Stimulated activated CD4-positive, alpha-beta T cell treated with anti-CD3 and anti-CD28 coated beads, Interleukin-12 subunit alpha, Interleukin-12 subunit beta, amount 100 ng/mL, for 24 hours (primary cell): Measurements from ENCODE around the gene CKAP2L.

Experiments used
- DNase-seq, 2 experiments: peaks; one replicate each; pipeline ENCODE4 v3.0.0-alpha.2; 2020; ENCODE audit warnings: low read depth in 2 of 2

CKAP2L gene

DNA sequence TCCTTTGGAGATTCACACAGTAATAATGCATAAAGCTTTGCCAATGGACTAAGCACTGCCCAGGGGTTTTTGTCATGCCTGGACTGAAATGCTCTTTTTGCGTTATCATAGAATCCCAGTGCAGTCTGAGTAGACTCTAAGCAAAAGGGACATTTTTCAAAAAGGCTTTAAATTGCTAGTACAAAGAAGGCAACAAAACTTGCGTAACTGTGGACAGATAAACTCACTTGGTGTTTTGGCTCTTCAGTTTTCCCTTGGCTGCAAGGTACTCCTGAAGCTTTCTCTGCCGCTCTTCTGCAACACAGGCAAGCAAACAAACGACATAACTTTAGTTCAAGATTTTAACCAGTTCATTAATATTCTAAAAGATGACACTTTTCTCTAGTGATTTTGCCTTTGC, 2.1 kb downstream of the CKAP2L start:
- no peak for DNase-seq

DNA sequence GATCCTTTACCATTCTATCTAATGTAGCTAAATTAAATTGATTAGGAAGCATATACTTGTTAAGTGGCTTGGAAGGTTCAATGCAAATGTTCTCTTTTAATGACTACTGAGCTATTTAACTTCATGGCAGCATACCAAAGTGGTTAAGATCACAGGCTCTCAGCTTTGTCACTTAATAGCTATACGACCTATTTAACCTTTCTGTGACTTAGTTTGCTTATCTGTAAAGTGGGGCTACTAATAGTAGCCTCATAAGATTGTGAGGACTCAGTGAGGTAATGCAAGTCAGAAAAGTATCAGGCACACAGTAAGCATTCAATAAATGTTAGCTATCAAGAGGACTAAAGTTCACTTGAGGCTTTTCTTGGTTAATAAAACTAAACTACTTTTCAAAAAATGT, 4.3 kb downstream of the CKAP2L start:
- no peak for DNase-seq

DNA sequence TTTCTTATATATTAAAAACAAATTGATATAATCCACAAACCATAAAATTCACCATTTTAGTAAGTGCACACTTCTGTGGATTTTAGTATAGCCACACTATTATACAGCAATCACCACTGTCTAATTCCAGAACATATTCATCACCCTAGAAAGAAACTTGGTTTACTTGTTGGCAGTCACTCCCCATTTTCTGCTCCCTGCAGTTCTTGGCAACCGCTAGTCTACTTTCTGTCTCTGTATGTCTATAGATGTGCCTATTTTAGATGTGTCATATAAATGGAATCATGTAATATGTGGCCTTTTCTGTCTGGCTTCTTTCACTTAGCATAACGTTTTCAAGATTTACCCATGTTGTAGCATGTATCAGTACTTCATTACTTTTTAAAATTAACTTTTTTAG, 5.7 kb downstream of the CKAP2L start:
- DNase-seq: no peak

DNA sequence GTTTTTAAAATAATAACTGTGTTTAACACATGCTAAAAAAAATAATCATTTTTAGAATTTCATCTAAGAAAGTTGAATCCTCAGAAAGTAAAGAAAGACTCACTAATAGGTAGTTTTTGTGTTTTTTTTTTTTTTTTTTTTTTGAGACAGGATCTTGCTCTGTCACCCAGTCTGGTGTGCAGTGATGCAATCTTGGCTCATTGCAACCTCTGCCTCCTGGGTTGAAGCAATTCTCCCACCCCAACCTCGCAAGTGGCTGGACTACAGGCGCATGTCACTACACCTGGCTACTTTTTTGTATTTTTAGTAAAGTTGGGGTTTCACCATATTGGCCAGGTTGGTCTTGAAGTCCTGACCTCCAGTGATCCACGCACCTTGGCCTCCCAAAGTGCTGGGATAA, 7.1 kb downstream of the CKAP2L start:
- DNase-seq: no peak

DNA sequence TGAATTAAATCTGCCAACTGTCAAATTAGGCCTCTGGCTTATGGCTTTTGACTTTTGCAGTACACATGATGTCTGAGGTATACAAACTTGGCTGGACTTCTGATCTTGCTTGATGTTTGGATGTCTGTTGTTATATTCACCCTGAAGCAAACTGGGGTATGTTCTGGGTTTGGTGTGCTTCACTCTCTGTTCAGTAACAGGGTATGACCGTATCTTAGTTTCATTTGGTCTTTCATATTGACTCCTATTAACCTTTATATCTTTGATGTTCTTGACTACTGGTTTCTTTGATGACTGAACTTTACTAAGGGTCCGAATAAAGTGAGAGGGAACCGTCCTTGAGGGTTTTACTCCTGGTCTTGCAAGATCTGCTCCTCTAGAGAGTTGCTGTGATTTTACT, 8.2 kb downstream of the CKAP2L start:
- no peak for DNase-seq

DNA sequence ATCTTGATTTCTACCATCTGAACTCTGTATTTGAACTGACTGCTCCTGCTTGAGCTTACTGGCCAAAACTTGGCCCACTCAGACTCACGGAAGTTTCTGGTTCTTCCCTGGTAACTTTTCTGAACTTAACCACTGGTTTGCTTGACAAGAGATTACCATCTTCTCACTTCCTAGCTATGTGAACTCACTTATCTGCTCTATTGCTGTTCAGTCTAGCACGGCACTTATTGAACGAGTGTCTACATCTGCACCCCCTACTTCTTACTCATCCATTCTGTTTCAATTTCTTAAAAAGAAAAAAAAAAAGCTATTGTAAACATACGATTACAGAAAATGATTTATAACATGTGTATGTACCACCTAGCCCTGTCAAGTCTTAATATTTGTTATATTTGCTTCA, 9.0 kb downstream of the CKAP2L start:
- no peak for DNase-seq

DNA sequence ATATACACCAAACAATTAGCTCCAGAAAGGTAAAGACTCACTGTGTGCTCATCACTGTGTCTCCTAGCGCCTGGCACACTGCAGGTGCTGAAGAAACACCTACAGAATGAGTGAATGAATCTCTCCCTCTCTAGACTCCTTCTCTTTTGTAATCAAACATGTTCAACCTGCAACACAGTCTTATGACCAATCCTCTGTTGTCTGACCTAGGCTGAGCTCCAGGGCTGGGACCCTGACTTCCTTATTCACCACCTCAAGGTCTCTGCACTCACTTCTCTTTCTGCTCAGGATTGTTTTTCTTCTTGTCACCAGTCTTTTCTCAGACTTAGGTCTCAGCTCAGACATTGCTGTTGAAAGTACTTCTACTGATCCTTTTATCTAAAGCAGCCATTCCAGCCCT, 9.8 kb downstream of the CKAP2L start:
- no peak for DNase-seq

DNA sequence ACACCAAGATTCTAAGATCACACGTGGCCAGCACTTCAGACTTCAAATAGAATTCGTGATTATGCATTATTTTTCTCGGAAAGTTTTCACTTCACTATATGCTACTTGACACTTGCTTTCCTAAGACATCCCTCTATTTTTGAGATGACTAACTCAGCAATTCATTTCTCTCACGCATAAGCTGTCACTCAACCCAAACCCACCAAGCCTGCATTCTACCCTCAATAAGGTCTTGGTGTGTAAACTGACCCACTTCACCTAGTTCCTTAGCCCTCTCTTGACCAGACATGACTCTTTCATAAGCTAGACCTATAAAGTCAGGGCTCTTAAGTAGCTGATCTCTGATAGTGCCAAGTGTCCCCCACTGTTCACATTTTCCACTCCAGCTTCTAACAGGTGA, 11.7 kb downstream of the CKAP2L start:
- DNase-seq: no peak

DNA sequence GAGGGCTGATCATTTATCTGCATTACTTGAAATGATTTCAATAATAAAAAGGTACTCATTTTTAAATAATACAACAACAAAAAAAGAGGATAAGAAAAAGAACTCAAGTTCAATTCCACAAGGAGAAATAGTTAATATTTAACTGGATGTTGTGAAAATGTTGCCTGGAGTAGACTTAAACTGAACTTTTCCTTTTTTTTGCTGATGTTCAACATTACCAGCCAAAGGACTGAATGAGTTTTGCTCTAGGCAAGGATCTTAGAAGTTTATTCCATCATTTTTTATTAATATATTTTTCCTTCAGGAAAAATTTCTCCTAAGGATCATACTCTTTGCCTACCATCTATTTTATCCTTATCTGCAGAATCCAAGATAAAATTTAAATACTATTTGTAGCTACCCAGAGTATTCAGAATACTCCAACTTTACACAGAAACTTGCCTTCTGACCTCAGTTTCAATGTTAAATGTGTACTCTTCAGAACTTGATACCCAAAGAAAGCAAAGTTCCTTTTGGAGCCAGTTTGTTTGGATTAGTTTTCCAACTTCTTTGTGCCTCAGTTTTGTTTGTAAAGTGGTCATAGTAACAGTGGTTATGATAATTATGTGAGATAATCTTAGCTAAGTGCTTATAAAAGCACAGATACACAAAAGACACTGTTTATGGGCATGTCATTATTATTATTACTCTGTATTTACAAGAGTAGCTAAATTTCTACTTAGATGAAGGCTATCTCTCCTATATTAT, 12.8 kb downstream of the CKAP2L start:
- DNase-seq: no peak

DNA sequence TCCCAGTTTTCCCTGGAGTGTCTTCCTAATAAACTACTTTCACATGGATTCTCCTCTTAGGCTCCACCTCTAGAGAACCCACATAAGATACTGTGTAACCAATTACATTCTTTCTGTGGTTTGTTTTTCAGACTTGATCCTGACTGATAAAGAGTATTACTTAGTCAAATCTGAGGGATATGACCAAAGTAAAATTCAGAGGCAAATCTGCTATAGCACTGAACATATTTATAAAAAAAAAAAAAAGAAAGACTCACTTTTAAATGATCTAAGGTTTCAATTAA, 13.9 kb downstream of the CKAP2L start:
- DNase-seq: no peak

DNA sequence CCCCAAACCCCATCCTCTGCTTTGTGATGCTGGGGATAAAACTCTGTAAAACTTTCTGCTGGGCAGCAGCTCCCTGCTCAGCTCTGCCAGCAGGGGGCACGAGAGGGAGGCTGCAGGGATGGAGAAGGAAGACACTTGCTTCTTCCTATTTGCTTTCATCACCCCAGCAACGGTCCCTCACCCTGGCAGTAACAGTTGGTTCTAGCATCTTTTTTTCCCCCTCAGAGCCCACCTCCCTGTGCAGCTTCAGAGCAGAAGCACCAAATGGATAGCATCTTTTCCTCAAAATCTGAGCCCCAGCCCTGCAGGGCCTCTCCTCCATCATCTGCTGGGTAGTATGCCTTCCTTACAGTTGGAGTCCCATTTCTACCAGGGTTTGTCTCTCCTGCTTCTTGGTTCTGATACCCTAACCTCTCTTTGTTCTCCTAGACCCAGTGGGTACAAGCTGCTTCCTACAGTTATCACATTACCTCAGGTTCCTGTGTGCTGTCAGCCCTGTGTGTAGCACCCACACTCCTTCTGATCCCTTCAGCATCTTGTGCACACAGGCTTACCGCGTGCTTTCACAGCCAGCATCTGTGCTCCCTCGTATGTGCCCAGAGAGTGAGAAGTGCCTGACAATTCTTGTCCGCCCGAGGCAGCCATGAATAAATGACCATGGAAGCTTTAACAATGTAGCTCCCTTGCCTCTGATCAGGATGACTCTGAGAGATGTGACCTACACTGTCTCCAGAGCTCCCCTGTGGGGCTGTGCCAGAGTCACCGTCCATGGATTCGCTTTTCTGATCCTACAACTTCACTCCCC, 14.5 kb downstream of the CKAP2L start:
- DNase-seq: peak; percentile 70 to 81

DNA sequence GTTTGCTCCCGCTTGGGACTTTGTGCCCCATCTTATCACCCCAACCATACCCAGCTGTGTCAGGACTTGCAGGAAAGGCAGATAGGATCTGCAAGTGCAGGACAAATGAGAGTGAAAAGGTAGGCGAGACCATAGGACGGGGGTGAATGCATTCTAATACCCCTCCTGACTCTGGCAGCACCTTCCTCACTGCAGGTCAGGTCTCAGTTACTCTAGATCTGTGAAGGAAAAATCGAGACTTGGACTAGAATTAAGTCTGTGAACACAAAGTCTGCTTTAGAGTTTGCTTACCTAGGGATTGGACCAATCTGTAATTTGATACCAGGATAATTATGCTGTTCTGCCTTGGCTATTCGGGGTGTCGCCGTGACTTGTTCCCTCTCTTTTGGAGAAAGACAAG, 23.9 kb downstream of the CKAP2L start:
- no peak for DNase-seq

DNA sequence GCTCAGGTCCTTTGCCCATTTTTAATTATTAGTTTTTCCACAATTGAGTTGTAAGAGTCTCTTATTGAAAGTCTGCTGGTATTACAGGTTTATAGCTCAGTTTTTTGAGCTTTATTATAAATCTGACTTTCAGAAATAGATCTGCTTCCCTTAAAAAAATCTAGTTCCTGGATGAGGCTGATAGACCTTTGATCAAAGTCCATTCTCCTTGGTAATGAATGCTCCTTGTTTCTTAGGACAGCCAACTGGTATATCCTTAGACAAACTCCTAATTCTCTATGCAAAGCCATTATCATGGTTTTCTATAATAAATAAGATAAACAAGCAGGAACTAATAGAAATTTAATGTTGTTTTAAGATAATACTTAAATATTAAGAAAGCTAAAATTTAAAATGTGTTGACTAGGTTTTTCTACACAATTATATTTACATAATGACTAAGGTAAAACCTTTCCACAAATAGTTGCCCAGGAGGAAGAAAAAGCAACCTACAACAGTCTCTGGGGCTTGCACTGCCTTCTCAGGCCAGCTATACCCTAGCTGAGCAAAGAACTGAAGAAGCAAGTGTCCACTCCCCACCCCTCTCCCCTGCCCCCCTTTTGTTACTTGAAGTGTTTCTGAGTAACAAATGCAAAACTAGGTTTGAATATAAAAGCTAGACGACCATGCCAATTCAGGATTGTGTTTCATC, 26.7 kb downstream of the CKAP2L start:
- no peak for DNase-seq

DNA sequence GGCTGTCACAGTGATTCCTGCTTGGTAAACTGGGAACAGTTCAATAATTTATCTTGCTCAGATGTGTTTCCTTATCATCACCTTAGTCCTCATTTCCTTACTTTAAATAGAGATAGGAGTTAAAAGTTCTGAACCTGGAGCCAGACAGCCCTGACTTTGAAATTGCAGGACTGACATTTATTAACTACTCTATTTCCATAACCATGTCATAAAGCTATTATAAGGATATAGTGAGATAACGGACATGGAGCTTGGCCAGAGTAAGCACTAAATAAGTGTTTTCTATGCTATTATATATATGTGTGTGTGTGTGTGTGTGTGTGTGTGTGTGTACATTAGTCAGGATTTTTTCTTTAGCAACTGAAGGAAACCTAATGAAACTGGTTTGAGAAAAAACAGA, 30.5 kb downstream of the CKAP2L start:
- no peak for DNase-seq

DNA sequence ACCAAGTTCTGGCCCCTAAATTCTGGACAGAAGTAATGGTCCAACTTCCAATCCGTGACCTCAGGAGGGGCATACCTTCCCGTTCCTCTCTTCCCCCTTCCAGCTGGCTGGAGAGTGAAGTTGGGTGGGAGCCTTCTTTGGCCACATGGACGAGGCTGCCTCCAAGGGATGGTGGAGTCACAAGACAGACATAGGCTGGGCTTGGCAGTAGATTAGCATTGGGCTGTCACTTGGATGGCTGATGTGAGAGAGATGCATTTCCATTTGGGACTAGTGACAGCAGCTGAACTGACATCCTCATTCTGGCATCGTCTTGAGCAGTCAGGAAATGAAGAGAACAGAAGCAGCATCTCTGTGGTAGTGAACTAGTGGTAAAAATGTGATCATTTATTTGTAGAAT, 31.0 kb downstream of the CKAP2L start:
- DNase-seq: no peak

DNA sequence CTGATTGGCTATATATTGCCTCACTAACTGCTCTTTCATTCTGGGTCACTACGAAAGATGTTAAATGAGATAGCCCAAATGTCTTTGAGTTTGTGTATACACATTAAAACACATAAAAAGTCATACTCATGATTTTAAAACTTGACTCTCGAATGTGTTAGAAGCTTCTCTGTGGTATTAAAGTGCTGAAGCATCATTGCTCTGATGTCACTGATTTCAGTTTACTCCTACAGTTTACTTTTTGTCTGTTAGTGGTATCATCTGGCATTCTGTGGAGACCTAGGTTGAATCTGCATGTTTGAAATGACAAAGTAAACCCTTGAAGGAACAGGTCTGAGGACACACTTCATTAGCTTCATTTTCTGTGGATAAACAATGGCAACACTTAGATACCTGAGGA, 32.9 kb downstream of the CKAP2L start:
- no peak for DNase-seq

DNA sequence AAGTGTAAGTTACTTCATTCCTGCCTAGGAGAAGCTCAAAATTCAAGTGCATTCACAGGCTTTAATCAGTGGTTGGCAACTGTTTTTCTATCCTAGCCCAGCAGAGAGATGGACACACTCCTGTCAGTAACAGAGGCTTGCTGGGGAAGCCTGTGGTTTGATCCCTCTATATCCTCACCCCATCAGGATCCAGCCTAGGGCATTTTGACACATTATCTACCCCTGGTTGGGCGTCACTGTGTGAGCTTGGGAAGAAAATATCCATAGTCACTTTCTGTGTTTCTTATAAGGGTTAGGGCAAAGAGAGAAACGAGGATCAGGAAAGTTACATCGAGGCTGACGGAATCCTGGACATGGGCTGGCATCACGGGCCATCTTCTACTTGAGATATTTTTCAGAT, 33.6 kb downstream of the CKAP2L start:
- DNase-seq: no peak

DNA sequence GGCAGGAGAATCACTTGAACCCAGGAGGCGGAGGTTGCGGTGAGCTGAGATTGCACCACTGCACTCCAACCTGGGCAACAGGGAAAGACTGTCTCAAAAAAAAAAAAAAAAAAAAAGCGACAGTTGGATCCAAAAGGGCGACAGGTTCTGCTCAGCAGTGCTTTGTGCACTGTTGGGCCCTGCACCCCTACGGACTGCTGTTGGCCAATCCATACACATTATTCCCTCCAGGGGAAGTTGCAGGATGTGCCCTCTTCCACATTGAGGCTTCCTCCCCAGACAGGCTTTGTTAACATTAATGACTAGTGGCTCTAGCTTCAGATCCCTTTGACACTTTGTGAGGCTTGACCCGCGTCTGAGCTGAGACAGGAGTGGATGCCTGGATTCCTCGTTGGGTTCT, 34.2 kb downstream of the CKAP2L start:
- DNase-seq: no peak

DNA sequence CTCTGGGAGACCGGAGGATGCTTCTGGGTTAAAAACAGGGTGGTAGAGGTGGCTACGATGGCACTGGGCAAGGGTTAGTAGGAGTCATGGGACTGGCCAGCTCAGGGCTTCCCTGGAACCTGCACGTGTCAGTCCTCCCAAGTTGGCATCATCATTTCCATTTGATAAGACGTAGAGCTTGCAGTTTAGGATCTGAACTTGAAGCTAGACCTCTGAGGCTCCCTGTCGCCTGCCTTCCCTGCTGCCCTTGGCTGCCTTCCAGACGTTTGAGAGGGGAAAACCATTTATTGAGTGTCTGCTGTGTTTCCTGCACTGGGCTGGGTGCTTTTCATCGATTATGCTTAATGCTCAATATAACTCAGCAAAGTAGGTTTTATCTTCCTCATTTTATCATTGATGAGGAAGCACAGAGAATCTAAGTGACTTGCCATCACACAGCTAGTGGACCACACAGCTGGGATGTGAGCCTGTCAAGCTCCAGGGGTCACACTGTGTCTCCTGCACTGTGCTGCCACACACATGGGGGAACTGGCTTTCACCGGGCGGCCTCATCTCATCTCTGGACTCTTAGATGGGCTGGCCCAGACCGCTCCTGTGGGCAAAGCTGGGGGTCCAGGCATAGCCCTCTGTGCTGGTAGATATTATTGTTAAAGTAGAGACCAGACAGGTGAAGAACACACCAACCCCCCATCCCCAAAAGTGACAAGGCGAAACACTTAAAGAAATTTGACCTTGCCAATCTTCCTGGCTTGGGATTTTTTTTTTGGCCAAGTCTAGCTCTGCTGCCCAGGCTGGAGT, 35.8 kb downstream of the CKAP2L start:
- DNase-seq: no peak

DNA sequence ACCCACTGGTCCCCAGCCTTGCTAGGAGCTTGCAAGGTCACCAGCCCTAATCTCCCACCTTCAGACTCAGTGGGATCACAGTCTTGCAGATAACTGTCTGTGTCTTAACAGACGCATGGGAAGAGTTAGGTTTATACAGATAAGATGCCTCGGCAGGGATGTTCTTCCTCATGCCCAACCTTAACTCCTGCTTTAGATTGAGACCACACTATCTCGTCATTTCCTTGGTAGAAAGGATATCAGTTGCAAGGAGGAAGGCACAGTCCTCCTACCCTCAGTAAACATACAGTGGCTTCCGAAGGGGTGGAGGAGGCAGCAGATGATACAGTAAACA, 36.4 kb downstream of the CKAP2L start:
- DNase-seq: no peak

DNA sequence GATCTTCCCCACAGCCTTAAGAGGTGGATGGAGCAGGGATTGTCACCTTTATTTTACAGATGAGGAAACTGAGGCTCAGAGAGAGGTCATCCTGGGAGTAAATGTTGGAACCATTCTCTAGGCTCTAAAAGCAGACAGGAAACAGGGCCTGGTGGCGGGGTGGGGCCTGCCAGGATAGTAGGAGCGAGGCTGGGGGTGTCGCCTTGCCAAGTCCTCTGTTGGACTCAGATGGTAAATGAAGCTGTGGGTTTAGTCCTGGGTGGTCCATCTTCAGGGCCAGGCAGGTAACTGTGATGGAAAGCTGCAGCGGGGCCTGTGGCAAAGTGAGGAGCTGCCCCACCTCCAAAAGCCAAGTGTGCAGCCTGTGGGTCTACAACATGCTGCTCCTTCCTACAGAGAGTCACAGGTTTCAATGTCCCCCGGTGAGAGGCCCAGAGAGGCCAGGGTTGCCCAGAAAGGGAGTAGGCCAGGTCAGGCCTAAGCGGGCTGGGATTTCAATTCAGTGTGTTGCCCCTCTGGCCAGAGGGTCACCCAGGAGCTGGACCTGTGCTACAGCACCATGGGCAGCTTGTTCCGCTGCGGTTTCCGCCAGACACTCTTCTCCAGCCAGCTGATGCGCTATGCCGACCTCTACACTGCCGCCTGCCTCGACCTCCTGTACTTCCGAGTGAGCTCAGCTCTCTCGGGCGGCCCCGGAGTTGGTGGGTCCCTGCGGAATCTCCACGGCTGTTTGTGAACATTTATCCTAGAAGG, 37.0 kb downstream of the CKAP2L start:
- DNase-seq: no peak
